Measurements from ENCODE around the gene TRIM31.

TRIM31 gene, protein sequence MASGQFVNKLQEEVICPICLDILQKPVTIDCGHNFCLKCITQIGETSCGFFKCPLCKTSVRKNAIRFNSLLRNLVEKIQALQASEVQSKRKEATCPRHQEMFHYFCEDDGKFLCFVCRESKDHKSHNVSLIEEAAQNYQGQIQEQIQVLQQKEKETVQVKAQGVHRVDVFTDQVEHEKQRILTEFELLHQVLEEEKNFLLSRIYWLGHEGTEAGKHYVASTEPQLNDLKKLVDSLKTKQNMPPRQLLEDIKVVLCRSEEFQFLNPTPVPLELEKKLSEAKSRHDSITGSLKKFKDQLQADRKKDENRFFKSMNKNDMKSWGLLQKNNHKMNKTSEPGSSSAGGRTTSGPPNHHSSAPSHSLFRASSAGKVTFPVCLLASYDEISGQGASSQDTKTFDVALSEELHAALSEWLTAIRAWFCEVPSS

GRCh38 chr6:30113003-30113759 is at the start of gene TRIM31:
TRIM31 (minus strand) TSS chr6:30113090; CDS start chr6:30112805, 285 bp downstream.
- peak within 1 kb of the TSS in 1 of 2 donors; percentile 48 for H3K4me3 ChIP-seq (ENCODE audit: low read depth in 1 of 2, low read length in 2 of 2)
- no peaks in the 10 kb centered on the region for H3K9me3 ChIP-seq (ENCODE audit: control insufficient read depth in 1 of 2, low read length in 2 of 2)
- H3K36me3 ChIP-seq (ENCODE audit: control insufficient read depth in 1 of 2, insufficient read depth in 2 of 2, low read length in 2 of 2): no peaks in the 10 kb centered on the region
- peaks cover 21% of the 10 kb centered on the region for H3K27me3 ChIP-seq (ENCODE audit: low read depth, low read length)
- peak within 1 kb of the TSS; percentile 58 for H3K27ac ChIP-seq (ENCODE audit: low read length)
- H3K4me1 ChIP-seq (ENCODE audit: control insufficient read depth in 1 of 2, insufficient read depth in 2 of 2, low read length in 2 of 2): no peaks in the 10 kb centered on the region

DNA sequence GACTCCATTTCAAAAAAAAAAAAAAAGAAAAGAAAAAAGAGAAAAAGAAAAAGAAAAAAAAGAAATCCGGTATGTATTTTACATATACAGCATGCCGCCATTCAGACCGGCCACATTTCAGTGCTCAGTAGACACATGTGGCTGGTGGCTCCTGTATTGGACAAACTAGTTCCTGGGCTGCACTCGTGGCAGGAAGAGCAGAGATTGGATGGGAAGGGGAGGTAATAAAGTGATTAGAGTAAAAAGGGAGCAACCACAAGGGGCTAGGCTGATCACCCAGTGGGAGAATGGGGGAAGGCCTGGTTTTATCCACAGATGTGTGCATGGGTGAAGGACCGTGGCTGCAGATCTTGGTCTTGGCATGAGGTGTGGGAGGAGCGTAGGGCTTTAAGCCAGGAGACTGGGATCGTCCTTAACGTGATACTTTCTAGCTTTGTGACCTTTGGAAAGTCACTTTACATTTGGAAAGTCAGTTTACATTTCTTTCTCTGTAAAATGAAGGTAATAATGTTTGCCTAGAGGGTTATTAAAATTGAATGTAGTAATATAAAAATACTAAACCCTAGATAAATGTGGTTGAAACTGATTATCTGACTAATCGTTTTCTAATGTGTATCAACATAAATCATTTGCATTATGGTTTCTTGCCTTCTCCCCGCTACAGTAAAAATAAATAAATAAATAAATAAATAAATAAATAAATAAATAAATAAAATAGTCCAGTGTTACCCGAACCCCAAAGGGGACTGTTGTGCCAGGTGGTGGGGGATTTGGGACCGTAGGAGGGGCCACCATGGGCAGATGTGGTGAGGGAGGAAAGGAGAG is 49.6 kb upstream of the TRIM31 start:
- no peak overlapping the region for H3K4me3 ChIP-seq (ENCODE audit: low read depth in 1 of 2, low read length in 2 of 2)
- no peaks in the 10 kb centered on the region for H3K9me3 ChIP-seq (ENCODE audit: control insufficient read depth in 1 of 2, low read length in 2 of 2)
- H3K27ac ChIP-seq (ENCODE audit: low read length): no peak overlapping the region
- no peaks in the 10 kb centered on the region for H3K36me3 ChIP-seq (ENCODE audit: control insufficient read depth in 1 of 2, insufficient read depth in 2 of 2, low read length in 2 of 2)
- H3K27me3 ChIP-seq (ENCODE audit: low read depth, low read length): no peaks in the 10 kb centered on the region
- H3K4me1 ChIP-seq (ENCODE audit: control insufficient read depth in 1 of 2, insufficient read depth in 2 of 2, low read length in 2 of 2): no peaks in the 10 kb centered on the region

DNA sequence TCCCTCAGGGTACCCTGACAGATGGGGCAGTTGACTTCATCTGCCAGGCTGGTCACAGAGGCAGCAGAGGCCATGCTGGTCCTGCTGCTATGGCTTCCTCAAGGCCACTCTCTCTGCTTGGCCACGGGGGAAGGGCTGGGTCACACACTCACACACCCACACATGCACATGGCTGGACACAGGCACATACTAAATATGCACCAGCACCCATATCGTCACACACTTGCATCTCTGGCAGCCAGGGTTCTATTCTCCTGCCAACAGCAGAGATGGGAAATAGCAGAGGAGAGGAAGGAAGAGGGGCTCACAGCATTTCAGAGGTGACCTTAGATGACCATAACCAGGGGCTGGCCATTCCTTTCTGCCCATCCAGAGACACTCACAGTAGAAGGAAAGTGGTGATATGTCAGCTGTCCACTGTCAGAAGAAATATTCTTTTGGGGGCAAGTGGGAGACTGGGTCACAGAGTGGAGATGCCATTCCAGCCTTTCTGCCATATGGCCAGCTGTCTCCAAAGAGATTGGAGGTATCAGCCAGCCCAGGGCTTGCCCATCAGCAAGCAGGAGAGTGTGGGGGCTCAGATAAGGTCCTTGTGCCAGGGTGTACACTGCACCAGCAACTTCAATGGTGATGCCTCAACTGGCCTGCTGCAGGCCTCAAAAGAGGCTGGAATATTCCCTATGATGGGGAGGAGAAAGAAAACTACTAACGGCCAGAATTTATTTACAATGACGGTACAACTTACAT is 48.1 kb upstream of the TRIM31 start, which contains the start of gene TRIM10:
Gene TRIM10, minus strand, starts transcription at position 427 of the 747 bp plus-strand sequence. Its CDS starts 353 bp downstream, at position 74.
- H3K4me1 ChIP-seq (ENCODE audit: control insufficient read depth in 1 of 2, insufficient read depth in 2 of 2, low read length in 2 of 2): no peaks in the 10 kb centered on the region
- H3K27me3 ChIP-seq (ENCODE audit: low read depth, low read length): no peaks in the 10 kb centered on the region
- H3K27ac ChIP-seq (ENCODE audit: low read length): no peak within 1 kb of the TSS
- H3K9me3 ChIP-seq (ENCODE audit: control insufficient read depth in 1 of 2, low read length in 2 of 2): no peaks in the 10 kb centered on the region
- H3K4me3 ChIP-seq (ENCODE audit: low read depth in 1 of 2, low read length in 2 of 2): no peak within 1 kb of the TSS
- no peaks in the 10 kb centered on the region for H3K36me3 ChIP-seq (ENCODE audit: control insufficient read depth in 1 of 2, insufficient read depth in 2 of 2, low read length in 2 of 2)

DNA sequence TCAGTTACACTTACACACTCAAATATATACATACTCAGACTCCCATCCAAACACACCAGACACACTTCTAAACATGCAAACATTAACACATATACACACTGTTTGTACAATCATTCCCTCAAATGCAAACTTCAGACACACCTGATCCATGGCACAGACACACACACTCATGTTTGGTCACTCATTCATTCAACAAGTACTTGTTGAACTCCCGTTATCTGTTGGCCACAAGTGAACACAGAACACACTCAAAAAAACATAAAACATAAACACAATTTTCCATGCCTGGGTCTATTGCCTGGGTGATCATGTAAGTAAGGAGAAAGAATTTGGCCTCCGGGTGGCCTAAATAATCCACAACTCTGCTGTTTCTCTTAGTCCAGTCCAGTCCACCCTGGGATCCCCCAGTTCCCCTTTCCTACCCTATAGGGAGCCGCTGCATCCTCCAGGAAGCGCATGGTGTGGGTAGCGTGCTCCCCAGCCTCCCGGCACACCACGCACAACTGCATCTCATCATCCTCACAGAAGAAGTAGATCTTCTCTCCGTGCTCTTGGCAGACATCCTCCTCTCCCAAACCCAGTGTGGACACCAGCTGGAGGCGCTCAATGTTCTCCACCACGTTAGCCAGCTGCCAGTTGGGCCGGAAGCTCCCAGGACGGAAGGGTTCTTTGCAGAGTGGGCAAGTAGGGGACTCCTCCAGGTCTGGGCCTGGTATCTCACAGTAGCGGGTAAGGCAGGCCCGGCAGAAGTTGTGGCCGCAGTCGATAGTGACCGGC is 47.3 kb upstream of the TRIM31 start:
- Histone ChIP-seq H3K4me3 (ENCODE audit: low read depth in 1 of 2, low read length in 2 of 2) (no peak overlapping the region), H3K36me3 (ENCODE audit: control insufficient read depth in 1 of 2, insufficient read depth in 2 of 2, low read length in 2 of 2) (no peaks in the 10 kb centered on the region), H3K27me3 (ENCODE audit: low read depth, low read length) (no peaks in the 10 kb centered on the region), H3K27ac (ENCODE audit: low read length) (no peak overlapping the region), H3K4me1 (ENCODE audit: control insufficient read depth in 1 of 2, insufficient read depth in 2 of 2, low read length in 2 of 2) (peaks cover 0 to under 1% of the 10 kb centered on the region in 2 donors), H3K9me3 (ENCODE audit: control insufficient read depth in 1 of 2, low read length in 2 of 2) (no peaks in the 10 kb centered on the region)

GRCh38 chr6:30158475-30159040 is 45.7 kb upstream of the TRIM31 start:
- H3K27ac ChIP-seq (ENCODE audit: low read length): no peak overlapping the region
- H3K36me3 ChIP-seq (ENCODE audit: control insufficient read depth in 1 of 2, insufficient read depth in 2 of 2, low read length in 2 of 2): no peaks in the 10 kb centered on the region
- H3K9me3 ChIP-seq (ENCODE audit: control insufficient read depth in 1 of 2, low read length in 2 of 2): no peaks in the 10 kb centered on the region
- H3K27me3 ChIP-seq (ENCODE audit: low read depth, low read length): no peaks in the 10 kb centered on the region
- no peak overlapping the region for H3K4me3 ChIP-seq (ENCODE audit: low read depth in 1 of 2, low read length in 2 of 2)
- H3K4me1 ChIP-seq (ENCODE audit: control insufficient read depth in 1 of 2, insufficient read depth in 2 of 2, low read length in 2 of 2): peaks cover 0 to 4% of the 10 kb centered on the region in 2 donors

DNA sequence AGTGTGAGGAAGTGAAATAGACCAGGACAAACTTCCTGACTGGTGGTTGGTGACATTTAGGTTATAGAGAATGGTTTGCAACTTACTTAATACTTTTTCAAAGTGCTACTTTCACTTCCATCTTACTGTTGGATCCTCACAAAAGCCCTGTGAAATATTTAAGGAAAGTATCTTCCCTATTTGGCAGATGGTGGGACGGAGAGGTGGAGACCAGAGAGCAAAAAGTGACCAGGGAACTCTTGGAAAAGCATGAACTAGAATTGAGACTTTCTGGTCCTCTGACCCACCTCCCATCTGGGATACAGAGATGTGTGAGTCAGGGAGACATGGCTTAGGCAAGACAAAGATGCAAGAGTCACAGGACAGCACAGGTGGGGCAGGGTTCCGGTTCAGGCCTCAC is 45.1 kb upstream of the TRIM31 start:
- Histone ChIP-seq H3K4me1 (ENCODE audit: control insufficient read depth in 1 of 2, insufficient read depth in 2 of 2, low read length in 2 of 2) (peaks cover 0 to 4% of the 10 kb centered on the region in 2 donors), H3K27ac (ENCODE audit: low read length) (no peak overlapping the region), H3K36me3 (ENCODE audit: control insufficient read depth in 1 of 2, insufficient read depth in 2 of 2, low read length in 2 of 2) (no peaks in the 10 kb centered on the region), H3K27me3 (ENCODE audit: low read depth, low read length) (no peaks in the 10 kb centered on the region), H3K9me3 (ENCODE audit: control insufficient read depth in 1 of 2, low read length in 2 of 2) (no peaks in the 10 kb centered on the region), H3K4me3 (ENCODE audit: low read depth in 1 of 2, low read length in 2 of 2) (no peak overlapping the region)

DNA sequence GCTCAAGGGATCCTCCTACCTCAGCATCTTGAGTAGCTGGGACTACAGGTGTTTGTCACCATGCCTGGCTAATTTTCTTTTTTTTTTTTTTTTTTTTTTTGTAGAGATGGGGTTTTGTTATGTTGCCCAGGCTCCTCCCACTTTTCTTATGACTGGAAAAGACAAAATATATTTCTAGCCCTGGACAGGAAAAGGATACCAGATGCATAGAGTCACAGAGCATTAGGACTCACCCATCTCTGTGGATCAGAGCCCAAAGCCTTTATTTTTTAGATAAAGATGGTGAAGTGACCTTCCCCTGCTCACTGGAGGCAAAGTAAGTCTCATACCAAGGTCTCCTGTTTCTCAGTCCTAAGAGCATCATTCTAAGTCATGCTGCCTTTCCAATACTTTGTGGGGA is 44.7 kb upstream of the TRIM31 start:
- H3K27me3 ChIP-seq (ENCODE audit: low read depth, low read length): no peaks in the 10 kb centered on the region
- no peak overlapping the region for H3K4me3 ChIP-seq (ENCODE audit: low read depth in 1 of 2, low read length in 2 of 2)
- H3K36me3 ChIP-seq (ENCODE audit: control insufficient read depth in 1 of 2, insufficient read depth in 2 of 2, low read length in 2 of 2): no peaks in the 10 kb centered on the region
- H3K9me3 ChIP-seq (ENCODE audit: control insufficient read depth in 1 of 2, low read length in 2 of 2): no peaks in the 10 kb centered on the region
- H3K27ac ChIP-seq (ENCODE audit: low read length): no peak overlapping the region
- peaks cover 0 to 4% of the 10 kb centered on the region in 2 donors for H3K4me1 ChIP-seq (ENCODE audit: control insufficient read depth in 1 of 2, insufficient read depth in 2 of 2, low read length in 2 of 2)

- H3K4me3 ChIP-seq (ENCODE audit: low read depth in 1 of 2, low read length in 2 of 2): no peak overlapping the region
- no peaks in the 10 kb centered on the region for H3K36me3 ChIP-seq (ENCODE audit: control insufficient read depth in 1 of 2, insufficient read depth in 2 of 2, low read length in 2 of 2)
- no peaks in the 10 kb centered on the region for H3K27me3 ChIP-seq (ENCODE audit: low read depth, low read length)
- H3K9me3 ChIP-seq (ENCODE audit: control insufficient read depth in 1 of 2, low read length in 2 of 2): no peaks in the 10 kb centered on the region
- no peak overlapping the region for H3K27ac ChIP-seq (ENCODE audit: low read length)
- H3K4me1 ChIP-seq (ENCODE audit: control insufficient read depth in 1 of 2, insufficient read depth in 2 of 2, low read length in 2 of 2): peaks cover 0 to 4% of the 10 kb centered on the region in 2 donors
Measured at GRCh38 chr6:30156774-30157173, 43.9 kb upstream of the TRIM31 start.

DNA sequence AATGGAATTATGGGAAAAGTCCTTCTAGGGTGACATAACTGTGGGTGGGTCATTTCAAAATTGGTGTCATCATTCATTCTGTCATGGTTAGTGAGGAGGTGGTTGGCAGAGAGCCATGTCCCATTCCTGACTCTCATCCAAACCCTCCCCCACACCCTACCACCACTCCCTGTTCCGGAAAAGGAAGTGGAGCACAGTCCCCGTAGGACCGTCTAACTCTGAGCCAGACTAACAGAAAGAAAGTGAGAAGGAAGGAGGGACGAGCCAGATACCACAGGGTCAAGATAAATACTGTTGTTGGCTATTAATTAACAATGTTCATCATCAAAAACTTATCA is 43.3 kb upstream of the TRIM31 start:
- H3K4me3 ChIP-seq (ENCODE audit: low read depth in 1 of 2, low read length in 2 of 2): no peak overlapping the region
- H3K27ac ChIP-seq (ENCODE audit: low read length): no peak overlapping the region
- H3K27me3 ChIP-seq (ENCODE audit: low read depth, low read length): no peaks in the 10 kb centered on the region
- H3K36me3 ChIP-seq (ENCODE audit: control insufficient read depth in 1 of 2, insufficient read depth in 2 of 2, low read length in 2 of 2): no peaks in the 10 kb centered on the region
- peaks cover 0 to 4% of the 10 kb centered on the region in 2 donors for H3K4me1 ChIP-seq (ENCODE audit: control insufficient read depth in 1 of 2, insufficient read depth in 2 of 2, low read length in 2 of 2)
- H3K9me3 ChIP-seq (ENCODE audit: control insufficient read depth in 1 of 2, low read length in 2 of 2): no peaks in the 10 kb centered on the region

All from muscle layer of duodenum (tissue), 2 donors.